CD4-positive, alpha-beta T cell (primary cell): Measurements from ENCODE around the gene ZNF304. TPM values are rescaled to one million over a fixed set of nuclear protein-coding genes. Genes with fewer than 3 reads are reported as not detected.

Experiments used
- ATAC-seq: fragments of 200-7000 bp; cut with Tn5 transposase; one replicate; pipeline ENCODE4 v1.10.0; 2022; ENCODE audit warnings: mild to moderate bottlenecking; ENCODE audit not compliant: poor library complexity
- CTCF ChIA-PET: fragments of 350-600 bp; sonication (Branson Sonifier 250); formaldehyde crosslinking; loops from one replicate; lab custom pipeline; 2021; ENCODE audit warnings: antibody characterized with exemption, inconsistent platforms; lab: Charles Lee
- POLR2A ChIA-PET: fragments of 350-600 bp; sonication (Branson Sonifier 250); formaldehyde crosslinking; loops from one replicate; lab custom pipeline; 2021; ENCODE audit warnings: antibody characterized with exemption, inconsistent platforms; lab: Charles Lee
- DNase-seq, 14 experiments: peaks; one replicate each; pipeline ENCODE4 v3.0.0-alpha.2; 2013 to 2020; ENCODE audit warnings: mixed read lengths in 2 of 14
- H3K27ac ChIP-seq, 2 donors: one replicate each; pipeline versions ENCODE4 v1.5.1 to v1.7.0; 2013; ENCODE audit warnings: low read length in 2 of 2, low read depth in 1 of 2, mild to moderate bottlenecking in 1 of 2
- H3K27me3 ChIP-seq, 2 experiments: 1 replicate in 1 of 2; 2 replicates in 1 of 2; pipeline versions ENCODE4 v1.6.1 to v1.7.0; 2013; ENCODE audit warnings: low read length in 2 of 2, control low read depth in 1 of 2, mild to moderate bottlenecking in 1 of 2, moderate library complexity in 1 of 2; ENCODE audit not compliant: insufficient read depth in 2 of 2, control insufficient read depth in 1 of 2
- H3K36me3 ChIP-seq: one replicate; pipeline ENCODE4 v1.6.1; 2013; ENCODE audit warnings: low read length, control low read depth; ENCODE audit not compliant: insufficient read depth
- H3K4me1 ChIP-seq: one replicate; pipeline ENCODE4 v1.6.1; 2013; ENCODE audit warnings: low read length, control low read depth; ENCODE audit not compliant: insufficient read depth
- H3K4me3 ChIP-seq: one replicate; pipeline ENCODE4 v1.5.1; 2013; ENCODE audit warnings: mild to moderate bottlenecking, low read length, moderate library complexity
- H3K9me3 ChIP-seq, 2 experiments: 1 replicate in 1 of 2; 2 replicates in 1 of 2; pipeline versions ENCODE4 v1.6.1 to v1.7.0; 2013; ENCODE audit warnings: low read length in 2 of 2, mild to moderate bottlenecking in 2 of 2, control low read depth in 1 of 2, moderate library complexity in 1 of 2; ENCODE audit not compliant: control insufficient read depth in 1 of 2, insufficient read depth in 1 of 2
- H3K27ac Mint-ChIP-seq: one replicate; pipeline ENCODE4 v1.8.0; 2020; ENCODE audit warnings: mixed read lengths
- H3K27me3 Mint-ChIP-seq: one replicate; pipeline ENCODE4 v1.8.0; 2021; ENCODE audit warnings: mixed read lengths
- H3K36me3 Mint-ChIP-seq: one replicate; pipeline ENCODE4 v1.8.0; 2021; ENCODE audit warnings: low read depth, mixed read lengths
- H3K4me1 Mint-ChIP-seq: one replicate; pipeline ENCODE4 v1.8.0; 2021; ENCODE audit warnings: low read depth, mixed read lengths
- H3K4me3 Mint-ChIP-seq: one replicate; pipeline ENCODE4 v1.8.0; 2020; ENCODE audit warnings: mild to moderate bottlenecking, mixed read lengths
- H3K9me3 Mint-ChIP-seq: one replicate; pipeline ENCODE4 v1.8.0; 2020; ENCODE audit warnings: mixed read lengths
- intact Hi-C, 2 experiments: fragments of 100-400 bp; cut with DNase I in 1 of 2; cut with micrococcal nuclease in 1 of 2; formaldehyde crosslinking; loops; one replicate each; pipeline versions ENCODE4 v1.15.1 to v1.9.0; 2023 to 2025; cut with DNase I, micrococcal nuclease
- total RNA-seq, 174 experiments: library from RNA in 2 of 174; stranded (reverse) in 2 of 174; gene quantifications; one replicate each; pipeline ENCODE4 v1.2.3 and lab custom pipeline; 2021 to 2026
- TF ChIP-seq, protein P1 (sequence below): fragments of 200-600 bp; IDR thresholded peaks from one replicate; pipeline ENCODE4 v1.8.0; 2022; ENCODE audit warnings: antibody characterized with exemption, mild to moderate bottlenecking

Gene ZNF304
- total RNA-seq, 2 experiments from 2014 or later: 4.9 to 5.4 TPM

DNA sequence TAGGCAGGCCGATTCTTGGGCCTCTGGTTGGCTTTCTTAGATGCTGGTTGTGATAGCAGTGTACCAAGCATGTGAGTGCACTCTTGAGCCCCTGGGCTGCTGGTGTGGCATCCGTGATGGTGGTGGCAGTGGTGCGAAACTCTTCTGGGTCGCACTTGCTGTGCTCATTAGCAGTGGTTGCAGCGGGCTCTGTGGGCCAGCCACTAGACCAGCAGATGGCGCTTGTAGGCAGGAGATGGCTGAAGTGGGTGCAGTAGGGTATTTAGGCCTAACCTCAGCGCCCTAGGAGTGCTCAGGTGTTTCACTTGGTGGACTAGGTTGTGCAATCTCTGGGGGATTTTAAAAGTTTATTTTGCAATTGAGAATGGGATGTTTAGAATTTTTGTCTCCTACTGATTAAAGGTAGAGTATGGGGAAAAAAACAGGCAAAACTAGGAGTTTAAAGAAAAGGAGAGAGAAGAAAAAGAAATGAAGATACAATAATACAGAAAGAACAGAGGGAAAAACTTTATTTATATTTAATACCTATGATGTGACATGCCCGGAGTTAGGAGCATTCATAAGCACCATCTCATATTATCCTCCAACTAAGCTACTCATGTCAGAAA, 55.5 kb downstream of the ZNF304 start:
- H3K27ac ChIP-seq: no peak overlapping the region
- H3K27me3 ChIP-seq: no peaks in the 10 kb centered on the region
- H3K9me3 ChIP-seq: peaks cover 7 to 8% of the 10 kb centered on the region in 2 experiments
- DNase-seq (peak; percentile 52 to 81 (median 68)), ATAC-seq (peak; percentile 45)
- peaks cover 24% of the 10 kb centered on the region for H3K36me3 Mint-ChIP-seq
- intact Hi-C loops: loop anchor here (1.0 to 5.0 kb wide), 4 partner anchors 498 to 749 kb away; partner anchors contain the start of genes ZNF329 (in 1 of the 2) and ZNF606 (in 1 of the 2)
- H3K4me1 Mint-ChIP-seq: peaks cover 18% of the 10 kb centered on the region
- H3K9me3 Mint-ChIP-seq: no peaks in the 10 kb centered on the region
- peak overlapping the region; percentile 22 for H3K4me3 Mint-ChIP-seq
- TF ChIP-seq, protein P1, sequence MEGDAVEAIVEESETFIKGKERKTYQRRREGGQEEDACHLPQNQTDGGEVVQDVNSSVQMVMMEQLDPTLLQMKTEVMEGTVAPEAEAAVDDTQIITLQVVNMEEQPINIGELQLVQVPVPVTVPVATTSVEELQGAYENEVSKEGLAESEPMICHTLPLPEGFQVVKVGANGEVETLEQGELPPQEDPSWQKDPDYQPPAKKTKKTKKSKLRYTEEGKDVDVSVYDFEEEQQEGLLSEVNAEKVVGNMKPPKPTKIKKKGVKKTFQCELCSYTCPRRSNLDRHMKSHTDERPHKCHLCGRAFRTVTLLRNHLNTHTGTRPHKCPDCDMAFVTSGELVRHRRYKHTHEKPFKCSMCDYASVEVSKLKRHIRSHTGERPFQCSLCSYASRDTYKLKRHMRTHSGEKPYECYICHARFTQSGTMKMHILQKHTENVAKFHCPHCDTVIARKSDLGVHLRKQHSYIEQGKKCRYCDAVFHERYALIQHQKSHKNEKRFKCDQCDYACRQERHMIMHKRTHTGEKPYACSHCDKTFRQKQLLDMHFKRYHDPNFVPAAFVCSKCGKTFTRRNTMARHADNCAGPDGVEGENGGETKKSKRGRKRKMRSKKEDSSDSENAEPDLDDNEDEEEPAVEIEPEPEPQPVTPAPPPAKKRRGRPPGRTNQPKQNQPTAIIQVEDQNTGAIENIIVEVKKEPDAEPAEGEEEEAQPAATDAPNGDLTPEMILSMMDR: peak; percentile 74
- H3K36me3 ChIP-seq: no peaks in the 10 kb centered on the region
- no peaks in the 10 kb centered on the region for H3K27me3 Mint-ChIP-seq
- H3K4me3 ChIP-seq: no peak overlapping the region
- H3K4me1 ChIP-seq: peaks cover 13% of the 10 kb centered on the region
- peak overlapping the region; percentile 3 for H3K27ac Mint-ChIP-seq
- CTCF ChIA-PET: interaction anchor here (1.8 kb wide), 1 partner anchor 17 kb away, joined by 7 read pairs; the partner anchor contains the start of gene ZNF548
- POLR2A ChIA-PET: interaction anchor here (1.7 kb wide), 1 partner anchor 17 kb away, joined by 5 read pairs; the partner anchor contains the start of gene ZNF548

Other genes with a start within 250 kb of the ZNF304 start
- gene USP29, start 231.3 kb upstream of the ZNF304 start, total RNA-seq: not detected
- not detected for gene ZIM3, start 206.1 kb upstream of the ZNF304 start, total RNA-seq
- not detected for gene DUXA, start 183.8 kb upstream of the ZNF304 start, total RNA-seq
- gene ZNF264, start 159.8 kb upstream of the ZNF304 start, total RNA-seq: 10 to 100 TPM; 40.5 to 40.7 TPM
- gene AURKC, start 120.2 kb upstream of the ZNF304 start, total RNA-seq: under 1 TPM; 0.41 to 0.89 TPM
- gene ZNF805, start 110.6 kb upstream of the ZNF304 start, total RNA-seq: 10 to 100 TPM; 33.1 to 33.7 TPM
- 10 to 100 TPM; 64.9 to 65.0 TPM for gene ZNF460, start 70.8 kb upstream of the ZNF304 start, total RNA-seq
- 1 to 10 TPM; 4.0 to 4.3 TPM for gene ZNF543, start 30.8 kb upstream of the ZNF304 start, total RNA-seq
- gene TRAPPC2B, start 12.3 kb downstream of the ZNF304 start, total RNA-seq: 10 to 100 TPM; 11.5 to 12.7 TPM
- 1 to 10 TPM; 1.4 to 2.1 TPM for gene ZNF547, start 12.3 kb downstream of the ZNF304 start, total RNA-seq
- gene ZNF548, start 38.6 kb downstream of the ZNF304 start, total RNA-seq: 10 to 100 TPM; 68.3 to 70.4 TPM
- 1 to 10 TPM; 9.3 to 10.0 TPM for gene ZNF17, start 59.9 kb downstream of the ZNF304 start, total RNA-seq
- gene ZNF749, start 84.1 kb downstream of the ZNF304 start, total RNA-seq: 1 to 10 TPM; 5.7 to 6.2 TPM
- under 1 TPM; 0.11 to 0.16 TPM for gene VN1R1, start 105.9 kb downstream of the ZNF304 start, total RNA-seq
- 1 to 10 TPM; 2.5 to 3.2 TPM for gene ZNF772, start 126.3 kb downstream of the ZNF304 start, total RNA-seq
- 1 to 10 TPM; 8.3 to 9.2 TPM for gene ZNF419, start 136.5 kb downstream of the ZNF304 start, total RNA-seq
- 10 to 100 TPM; 20.3 to 22.3 TPM for gene ZNF773, start 148.7 kb downstream of the ZNF304 start, total RNA-seq
- gene ZNF549, start 176.1 kb downstream of the ZNF304 start, total RNA-seq: 10 to 100 TPM; 10.1 to 11.1 TPM
- 10 to 100 TPM; 15.7 to 20.0 TPM for gene ZNF550, start 208.6 kb downstream of the ZNF304 start, total RNA-seq
- 1 to 10 TPM; 5.2 to 5.7 TPM for gene ZNF416, start 227.6 kb downstream of the ZNF304 start, total RNA-seq
- gene ZIK1, start 232.9 kb downstream of the ZNF304 start, total RNA-seq: 1 to 10 TPM; 6.9 to 7.1 TPM
- gene ZNF530, start 248.6 kb downstream of the ZNF304 start, total RNA-seq: 1 to 10 TPM; 2.7 to 3.4 TPM